ENCODE results near the gene TMEM186. TPM values are rescaled to one million over a fixed set of nuclear protein-coding genes. Genes with fewer than 3 reads are reported as not detected.

Gene TMEM186
- total and polyA plus RNA-seq, 2 of the 4 experiments (the other 2 are of a cell fraction): 5.7 to 6.8 TPM

GRCh38 chr16:8832717-8833105 lies 35.3 kb upstream of the TMEM186 start:
- no peak overlapping the region for H2AK9ac ChIP-seq (replicated peaks; ENCODE audit: low read depth, low read length, poor library complexity)

More at GRCh38 chr16:8832717-8833105, 35.3 kb upstream of the TMEM186 start:
- H3K4me3 ChIP-seq (ENCODE audit: insufficient read depth, low read depth, low read length): no peak overlapping the region
- H3K27ac ChIP-seq (ENCODE audit: insufficient read depth, low read length): no peak overlapping the region
- H3K23ac ChIP-seq (ENCODE audit: low read depth, low read length): no peak overlapping the region
- no peak overlapping the region for H3K56ac ChIP-seq (ENCODE audit: extremely low read depth, insufficient read depth, low read length)
- no peak overlapping the region for H3K18ac ChIP-seq (ENCODE audit: low read depth, low read length)
- POLR2A ChIA-PET (ENCODE audit: unreplicated experiment): no interaction called here
- CTCF ChIA-PET: no interaction called here
- in situ Hi-C loops (cut with MboI; ENCODE audit: low sequenced_read_pairs) (no loop called here), dilution Hi-C loops (cut with HindIII; ENCODE audit: low sequenced_read_pairs, unreplicated experiment) (no loop called here), intact Hi-C loops (cut with micrococcal nuclease) (no loop called here)
- ATAC-seq (ENCODE audit: low read depth) (no peak), DNase-seq (no peak)
- H3K4me1 ChIP-seq (ENCODE audit: control insufficient read depth, insufficient read depth, low read length): no peaks in the 10 kb centered on the region
- no peak overlapping the region for H3K9ac ChIP-seq (ENCODE audit: low read depth, low read length)
- H3K4me2 ChIP-seq (ENCODE audit: low read depth, low read length): no peak overlapping the region
- H2BK5ac ChIP-seq (ENCODE audit: low read depth, low read length, poor library complexity, severe bottlenecking): no peak overlapping the region
- H3K14ac ChIP-seq (replicated peaks; ENCODE audit: low read depth, low read length): no peak overlapping the region
- H4K5ac ChIP-seq (ENCODE audit: low read depth, low read length): no peak overlapping the region
- TF ChIP-seq BHLHE40 (IDR thresholded peaks at IDR 0.05; ENCODE audit: low read depth, low read length) (no peak), FOS (IDR thresholded peaks at IDR 0.05; ENCODE audit: low read depth, low read length) (no peak), CHD1 (IDR thresholded peaks at IDR 0.05; ENCODE audit: low read depth, low read length) (no peak), MAZ (IDR thresholded peaks at IDR 0.05; ENCODE audit: borderline replicate concordance, low read depth, low read length) (no peak), POLR2A (IDR thresholded peaks at IDR 0.05; ENCODE audit: low read depth, low read length) (no peak), RFX5 (IDR thresholded peaks at IDR 0.05; ENCODE audit: low read depth, low read length) (no peak), CEBPB (IDR thresholded peaks at IDR 0.05; ENCODE audit: low read depth, low read length) (no peak), SMC3 (IDR thresholded peaks at IDR 0.05; ENCODE audit: low read depth, low read length) (no peak), ELK1 (IDR thresholded peaks at IDR 0.05; ENCODE audit: borderline replicate concordance, low read depth, low read length) (no peak), RAD21 (IDR thresholded peaks at IDR 0.05; ENCODE audit: low read length) (no peak), USF2 (IDR thresholded peaks at IDR 0.05; ENCODE audit: low read depth, low read length) (no peak), MXI1 (IDR thresholded peaks at IDR 0.05; ENCODE audit: borderline replicate concordance, low read depth, low read length) (no peak), NFE2L2 (IDR thresholded peaks at IDR 0.05; ENCODE audit: low read depth, low read length) (no peak), RCOR1 (IDR thresholded peaks at IDR 0.05; ENCODE audit: insufficient replicate concordance, low read length) (no peak), MAFK (IDR thresholded peaks at IDR 0.05; ENCODE audit: low read depth, low read length) (no peak)
- TF ChIP-seq, protein P1, sequence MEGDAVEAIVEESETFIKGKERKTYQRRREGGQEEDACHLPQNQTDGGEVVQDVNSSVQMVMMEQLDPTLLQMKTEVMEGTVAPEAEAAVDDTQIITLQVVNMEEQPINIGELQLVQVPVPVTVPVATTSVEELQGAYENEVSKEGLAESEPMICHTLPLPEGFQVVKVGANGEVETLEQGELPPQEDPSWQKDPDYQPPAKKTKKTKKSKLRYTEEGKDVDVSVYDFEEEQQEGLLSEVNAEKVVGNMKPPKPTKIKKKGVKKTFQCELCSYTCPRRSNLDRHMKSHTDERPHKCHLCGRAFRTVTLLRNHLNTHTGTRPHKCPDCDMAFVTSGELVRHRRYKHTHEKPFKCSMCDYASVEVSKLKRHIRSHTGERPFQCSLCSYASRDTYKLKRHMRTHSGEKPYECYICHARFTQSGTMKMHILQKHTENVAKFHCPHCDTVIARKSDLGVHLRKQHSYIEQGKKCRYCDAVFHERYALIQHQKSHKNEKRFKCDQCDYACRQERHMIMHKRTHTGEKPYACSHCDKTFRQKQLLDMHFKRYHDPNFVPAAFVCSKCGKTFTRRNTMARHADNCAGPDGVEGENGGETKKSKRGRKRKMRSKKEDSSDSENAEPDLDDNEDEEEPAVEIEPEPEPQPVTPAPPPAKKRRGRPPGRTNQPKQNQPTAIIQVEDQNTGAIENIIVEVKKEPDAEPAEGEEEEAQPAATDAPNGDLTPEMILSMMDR (conservative IDR thresholded peaks at IDR 0.05; ENCODE audit: low read depth, low read length): no peak
- H3K27me3 ChIP-seq (ENCODE audit: control insufficient read depth, insufficient read depth, low read length): no peaks in the 10 kb centered on the region
- H4K8ac ChIP-seq (ENCODE audit: low read depth in 2 of 2, low read length in 2 of 2): no peak overlapping the region
- H2BK120ac ChIP-seq (ENCODE audit: low read depth, low read length): no peak overlapping the region
- no TSS peak for BruUV-seq (replicated peaks)
- peaks cover 36% of the 10 kb centered on the region for H4K20me1 ChIP-seq (ENCODE audit: insufficient read depth, low read length)
- no peak overlapping the region for H2BK20ac ChIP-seq (ENCODE audit: low read depth, low read length)
- H2BK15ac ChIP-seq (ENCODE audit: low read depth, low read length): no peak overlapping the region
- no peaks in the 10 kb centered on the region for H3K9me3 ChIP-seq (ENCODE audit: control insufficient read depth, insufficient read depth, low read length)
- no peak overlapping the region for H2AFZ ChIP-seq (replicated peaks; ENCODE audit: low read length, poor library complexity)
- no peak overlapping the region for H2AK5ac ChIP-seq (ENCODE audit: low read depth, low read length)
- H4K91ac ChIP-seq (ENCODE audit: insufficient read depth, low read depth, low read length): no peak overlapping the region
- no peak overlapping the region for H3K4ac ChIP-seq (ENCODE audit: low read depth, low read length)
- peaks cover 38% of the 10 kb centered on the region for H3K36me3 ChIP-seq (ENCODE audit: control insufficient read depth, insufficient read depth, low read length)
- peaks cover 29 to 57% of the 10 kb centered on the region in 2 experiments for H3K79me1 ChIP-seq (ENCODE audit: low read depth in 1 of 2, low read length in 2 of 2)
- 81% methylated on average over 13 of the region's 16 CpGs; no CpG with 5 or more reads in 1 of the 2 experiments for WGBS, 2 experiments (ENCODE audit: extremely low coverage in 2 of 2, insufficient read length in 1 of 2)
- peaks cover 12% of the 10 kb centered on the region for H3K9me1 ChIP-seq (ENCODE audit: insufficient read depth, low read length)
